Testis (tissue), 2 donors: ENCODE measurements around the gene KLK10.

Experiments
- POLR2A ChIP-seq: fragments of 450-650 bp; IDR thresholded peaks from one replicate; pipeline ENCODE4 v1.6.1; 2017; ENCODE audit warnings: antibody characterized with exemption, mild to moderate bottlenecking, moderate library complexity
- TF ChIP-seq, protein P1 (sequence below), 3 experiments: fragments of 450-650 bp in 2 of 3; fragments of 200-600 bp in 1 of 3; sonication (generic) in 1 of 3; IDR thresholded peaks; one replicate each; pipeline ENCODE4 v1.5.1; 2016 to 2019; ENCODE audit warnings: antibody characterized with exemption in 3 of 3, mild to moderate bottlenecking in 2 of 3, moderate library complexity in 1 of 3

DNA sequence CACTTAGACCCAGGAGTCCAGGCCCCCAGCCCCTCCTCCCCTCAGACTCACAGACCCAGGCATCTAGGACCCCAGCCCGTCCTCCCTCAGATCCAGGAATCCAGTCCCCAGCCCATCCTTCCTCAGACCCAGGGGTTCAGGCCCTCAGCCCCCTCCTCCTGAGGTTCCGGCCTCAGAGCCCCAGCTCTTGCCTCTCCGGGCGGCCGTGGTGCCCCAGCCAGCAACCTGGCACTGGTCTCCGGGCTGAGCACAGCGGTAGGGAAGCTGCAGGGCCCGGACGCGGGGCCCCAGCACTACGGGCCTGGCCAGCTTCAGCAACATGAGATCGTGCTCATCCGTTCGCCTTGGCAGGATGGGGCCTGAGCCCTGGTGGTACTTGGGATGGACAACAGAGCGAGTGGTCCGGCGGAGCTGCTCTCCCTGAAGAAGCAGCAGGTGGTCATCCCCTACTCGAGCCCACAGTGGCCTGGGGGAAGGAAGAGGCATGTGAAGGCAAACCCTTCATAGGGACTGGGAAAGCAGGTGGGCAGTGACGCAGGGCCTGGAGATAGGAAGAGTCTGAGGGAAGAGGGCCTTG lies 3.7 kb downstream of the KLK10 start:
- TF ChIP-seq, protein P1, sequence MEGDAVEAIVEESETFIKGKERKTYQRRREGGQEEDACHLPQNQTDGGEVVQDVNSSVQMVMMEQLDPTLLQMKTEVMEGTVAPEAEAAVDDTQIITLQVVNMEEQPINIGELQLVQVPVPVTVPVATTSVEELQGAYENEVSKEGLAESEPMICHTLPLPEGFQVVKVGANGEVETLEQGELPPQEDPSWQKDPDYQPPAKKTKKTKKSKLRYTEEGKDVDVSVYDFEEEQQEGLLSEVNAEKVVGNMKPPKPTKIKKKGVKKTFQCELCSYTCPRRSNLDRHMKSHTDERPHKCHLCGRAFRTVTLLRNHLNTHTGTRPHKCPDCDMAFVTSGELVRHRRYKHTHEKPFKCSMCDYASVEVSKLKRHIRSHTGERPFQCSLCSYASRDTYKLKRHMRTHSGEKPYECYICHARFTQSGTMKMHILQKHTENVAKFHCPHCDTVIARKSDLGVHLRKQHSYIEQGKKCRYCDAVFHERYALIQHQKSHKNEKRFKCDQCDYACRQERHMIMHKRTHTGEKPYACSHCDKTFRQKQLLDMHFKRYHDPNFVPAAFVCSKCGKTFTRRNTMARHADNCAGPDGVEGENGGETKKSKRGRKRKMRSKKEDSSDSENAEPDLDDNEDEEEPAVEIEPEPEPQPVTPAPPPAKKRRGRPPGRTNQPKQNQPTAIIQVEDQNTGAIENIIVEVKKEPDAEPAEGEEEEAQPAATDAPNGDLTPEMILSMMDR (IDR thresholded peaks at IDR 0.05), result no peak
- no peak for TF ChIP-seq POLR2A
